Neuronal stem cell (in vitro differentiated cells): Measurements from ENCODE around the gene SIM2. TPM values are rescaled to one million over a fixed set of nuclear protein-coding genes. Genes with fewer than 3 reads are reported as not detected.

ENCODE experiments used
- DNase-seq: peaks from one replicate; pipeline ENCODE4 v3.0.0-alpha.2; 2013; ENCODE audit warnings: low spot score
- H2AFZ ChIP-seq: one replicate; pipeline ENCODE4 v1.6.1; 2013; ENCODE audit warnings: mild to moderate bottlenecking, low read length, inconsistent platforms
- H2AK5ac ChIP-seq: 2 replicates; pipeline ENCODE4 v1.6.1; 2013; ENCODE audit warnings: low read depth, mild to moderate bottlenecking, inconsistent platforms, low read length, moderate library complexity, mixed read lengths
- H2BK120ac ChIP-seq: 2 replicates; pipeline ENCODE4 v1.6.1; 2013; ENCODE audit warnings: low read depth, mild to moderate bottlenecking, inconsistent platforms, low read length, moderate library complexity, mixed read lengths
- H2BK12ac ChIP-seq: one replicate; pipeline ENCODE4 v1.6.1; 2013; ENCODE audit warnings: low read length, inconsistent platforms
- H2BK15ac ChIP-seq: 2 replicates; pipeline ENCODE4 v1.6.1; 2013; ENCODE audit warnings: mild to moderate bottlenecking, low read length, inconsistent platforms, mixed read lengths
- H2BK5ac ChIP-seq: one replicate; pipeline ENCODE4 v1.6.1; 2013; ENCODE audit warnings: inconsistent platforms, mild to moderate bottlenecking, low read length, moderate library complexity
- H3K14ac ChIP-seq: one replicate; pipeline ENCODE4 v1.6.1; 2013; ENCODE audit warnings: low read length, inconsistent platforms
- H3K18ac ChIP-seq: 2 replicates; pipeline ENCODE4 v1.6.1; 2013; ENCODE audit warnings: low read length, inconsistent platforms
- H3K23ac ChIP-seq: 2 replicates; pipeline ENCODE4 v1.6.1; 2013; ENCODE audit warnings: low read depth, mild to moderate bottlenecking, mixed read lengths, low read length, inconsistent platforms; ENCODE audit not compliant: poor library complexity
- H3K27ac ChIP-seq: replicated peaks from 3 replicates; pipeline ENCODE4 v1.5.1; 2013; ENCODE audit warnings: low read length, inconsistent platforms
- H3K27me3 ChIP-seq, 3 experiments: 2 replicates each; pipeline ENCODE4 v1.6.1; 2013; ENCODE audit warnings: low read length in 3 of 3, mild to moderate bottlenecking in 2 of 3, inconsistent platforms in 1 of 3, low read depth in 1 of 3, mixed read lengths in 1 of 3, moderate library complexity in 1 of 3; ENCODE audit not compliant: control insufficient read depth in 3 of 3, insufficient read depth in 3 of 3
- H3K36me3 ChIP-seq, 2 donors: replicated peaks in 1 of 2; 2 replicates each; pipeline ENCODE4 v1.6.1; 2013; ENCODE audit warnings: low read length in 2 of 2; ENCODE audit not compliant: control insufficient read depth in 2 of 2, insufficient read depth in 2 of 2
- H3K4ac ChIP-seq: 2 replicates; pipeline ENCODE4 v1.6.1; 2013; ENCODE audit warnings: inconsistent platforms, mild to moderate bottlenecking, low read length, moderate library complexity
- H3K4me1 ChIP-seq, 2 donors: 1 replicate in 1 of 2; 2 replicates in 1 of 2; pipeline ENCODE4 v1.6.1; 2013; ENCODE audit warnings: low read length in 2 of 2, low read depth in 1 of 2; ENCODE audit not compliant: control insufficient read depth in 2 of 2, insufficient read depth in 1 of 2
- H3K4me2 ChIP-seq: one replicate; pipeline ENCODE4 v1.6.1; 2013; ENCODE audit warnings: mild to moderate bottlenecking, low read length, inconsistent platforms; ENCODE audit not compliant: insufficient read depth, poor library complexity, severe bottlenecking
- H3K4me3 ChIP-seq, 2 donors: 2 replicates each; pipeline ENCODE4 v1.5.1; 2013; ENCODE audit warnings: low read length in 2 of 2, mild to moderate bottlenecking in 2 of 2, inconsistent platforms in 1 of 2, moderate library complexity in 1 of 2
- H3K79me1 ChIP-seq: one replicate; pipeline ENCODE4 v1.6.1; 2013; ENCODE audit warnings: low read depth, mild to moderate bottlenecking, inconsistent platforms, low read length, moderate library complexity
- H3K9ac ChIP-seq: one replicate; pipeline ENCODE4 v1.6.1; 2013; ENCODE audit warnings: mild to moderate bottlenecking, low read depth, low read length, inconsistent platforms; ENCODE audit not compliant: poor library complexity
- H3K9me3 ChIP-seq, 2 donors: replicated peaks in 1 of 2; 2 replicates each; pipeline versions ENCODE3 to v1.6.1; 2013; ENCODE audit warnings: low read length in 2 of 2, mild to moderate bottlenecking in 2 of 2, inconsistent platforms in 1 of 2, low read depth in 1 of 2, mixed read lengths in 1 of 2, moderate library complexity in 1 of 2; ENCODE audit not compliant: control insufficient read depth in 2 of 2, insufficient read depth in 1 of 2
- H4K8ac ChIP-seq: one replicate; pipeline ENCODE4 v1.6.1; 2013; ENCODE audit warnings: low read depth, mild to moderate bottlenecking, inconsistent platforms, low read length, moderate library complexity
- H4K91ac ChIP-seq: one replicate; pipeline ENCODE4 v1.6.1; 2013; ENCODE audit warnings: low read length, low read depth, mild to moderate bottlenecking, inconsistent platforms; ENCODE audit not compliant: poor library complexity
- WGBS, 2 donors: extraction: QIAGEN DNeasy Blood & Tissue Kit; methylation state at CpG; one replicate each; pipeline ENCODE4 v1.1.7; 2013; ENCODE audit warnings: missing lambda C conversion rate in 2 of 2, mixed read lengths in 1 of 2; ENCODE audit not compliant: insufficient read length in 2 of 2, insufficient replicate concordance in 1 of 2; ENCODE audit errors: extremely low coverage in 2 of 2; 5-methylcytosine and 5-hydroxymethylcytosine counted together
- polyA plus RNA-seq, 2 experiments: library from polyadenylated mRNA; stranded (reverse); fragments of 200-250 nt; gene quantifications; one replicate each; pipeline ENCODE4 v1.2.3, GENCODE V29; 2013

The SIM2 gene, protein sequence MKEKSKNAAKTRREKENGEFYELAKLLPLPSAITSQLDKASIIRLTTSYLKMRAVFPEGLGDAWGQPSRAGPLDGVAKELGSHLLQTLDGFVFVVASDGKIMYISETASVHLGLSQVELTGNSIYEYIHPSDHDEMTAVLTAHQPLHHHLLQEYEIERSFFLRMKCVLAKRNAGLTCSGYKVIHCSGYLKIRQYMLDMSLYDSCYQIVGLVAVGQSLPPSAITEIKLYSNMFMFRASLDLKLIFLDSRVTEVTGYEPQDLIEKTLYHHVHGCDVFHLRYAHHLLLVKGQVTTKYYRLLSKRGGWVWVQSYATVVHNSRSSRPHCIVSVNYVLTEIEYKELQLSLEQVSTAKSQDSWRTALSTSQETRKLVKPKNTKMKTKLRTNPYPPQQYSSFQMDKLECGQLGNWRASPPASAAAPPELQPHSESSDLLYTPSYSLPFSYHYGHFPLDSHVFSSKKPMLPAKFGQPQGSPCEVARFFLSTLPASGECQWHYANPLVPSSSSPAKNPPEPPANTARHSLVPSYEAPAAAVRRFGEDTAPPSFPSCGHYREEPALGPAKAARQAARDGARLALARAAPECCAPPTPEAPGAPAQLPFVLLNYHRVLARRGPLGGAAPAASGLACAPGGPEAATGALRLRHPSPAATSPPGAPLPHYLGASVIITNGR
- polyA plus RNA-seq (2013, experiment 1 of 2): 0.06 TPM
- polyA plus RNA-seq (2013, experiment 2 of 2): 0.08 TPM

DNA sequence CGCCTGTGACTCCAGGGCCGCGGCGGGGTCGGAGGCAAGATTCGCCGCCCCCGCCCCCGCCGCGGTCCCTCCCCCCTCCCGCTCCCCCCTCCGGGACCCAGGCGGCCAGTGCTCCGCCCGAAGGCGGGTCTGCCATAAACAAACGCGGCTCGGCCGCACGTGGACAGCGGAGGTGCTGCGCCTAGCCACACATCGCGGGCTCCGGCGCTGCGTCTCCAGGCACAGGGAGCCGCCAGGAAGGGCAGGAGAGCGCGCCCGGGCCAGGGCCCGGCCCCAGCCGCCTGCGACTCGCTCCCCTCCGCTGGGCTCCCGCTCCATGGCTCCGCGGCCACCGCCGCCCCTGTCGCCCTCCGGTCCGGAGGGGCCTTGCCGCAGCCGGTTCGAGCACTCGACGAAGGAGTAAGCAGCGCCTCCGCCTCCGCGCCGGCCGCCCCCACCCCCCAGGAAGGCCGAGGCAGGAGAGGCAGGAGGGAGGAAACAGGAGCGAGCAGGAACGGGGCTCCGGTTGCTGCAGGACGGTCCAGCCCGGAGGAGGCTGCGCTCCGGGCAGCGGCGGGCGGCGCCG is at the start of gene SIM2:
Gene SIM2, plus strand, starts transcription at position 135 of the 565 bp plus-strand sequence. CDS start 632 bp downstream, outside the sequence.
- H3K4me2 ChIP-seq: peak within 1 kb of the TSS; percentile 82
- peak within 1 kb of the TSS; percentile 96 for H2BK15ac ChIP-seq
- H3K14ac ChIP-seq: peak within 1 kb of the TSS; percentile 78
- H4K8ac ChIP-seq: peak within 1 kb of the TSS; percentile 43
- H3K36me3 ChIP-seq: no peaks in the 10 kb centered on the region
- peak within 1 kb of the TSS; percentile 24 to 75 for H3K4me3 ChIP-seq
- H2AFZ ChIP-seq: peak within 1 kb of the TSS; percentile 92
- peak within 1 kb of the TSS; percentile 91 for H2BK12ac ChIP-seq
- DNase-seq: peak; percentile 54
- peaks cover 3% of the 10 kb centered on the region in 2 donors for H3K9me3 ChIP-seq
- WGBS, 2 donors: no CpG with 5 or more reads among the region's 70 CpGs
- H4K91ac ChIP-seq: no peak within 1 kb of the TSS
- no peak within 1 kb of the TSS for H3K4ac ChIP-seq
- H2AK5ac ChIP-seq: peak within 1 kb of the TSS; percentile 75
- peaks cover 93 to 99% (median 98%) of the 10 kb centered on the region in 3 experiments for H3K27me3 ChIP-seq
- H3K27ac ChIP-seq: no peak within 1 kb of the TSS
- peak within 1 kb of the TSS; percentile 90 for H3K18ac ChIP-seq
- peaks cover 6 to 25% of the 10 kb centered on the region in 2 donors for H3K4me1 ChIP-seq
- H3K9ac ChIP-seq: peak within 1 kb of the TSS; percentile 79
- peak within 1 kb of the TSS; percentile 90 for H3K23ac ChIP-seq
- H3K79me1 ChIP-seq: peaks cover 2% of the 10 kb centered on the region
- H2BK5ac ChIP-seq: peak within 1 kb of the TSS; percentile 24
- H2BK120ac ChIP-seq: no peak within 1 kb of the TSS

DNA sequence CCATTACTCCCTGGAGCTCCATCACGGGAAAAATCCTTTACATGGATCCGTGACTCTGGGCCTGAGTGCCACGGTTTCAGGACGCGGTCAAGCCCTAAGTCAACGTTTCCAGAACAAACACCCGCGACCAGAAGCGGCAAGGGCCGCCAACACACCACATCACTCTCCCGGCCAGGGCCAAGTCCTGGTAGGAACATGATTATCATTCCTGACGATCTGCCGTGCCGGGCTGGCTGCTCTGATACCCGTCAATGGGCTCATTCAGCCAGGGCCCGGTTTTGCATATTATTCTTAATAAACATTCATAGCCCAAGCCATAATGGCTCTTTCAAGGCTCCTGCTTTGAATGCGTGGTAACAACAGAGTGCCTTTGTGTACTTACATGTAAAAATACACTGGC is 44.6 kb upstream of the SIM2 start:
- H3K9ac ChIP-seq: no peak overlapping the region
- peaks cover 0 to 1% of the 10 kb centered on the region in 2 donors for H3K4me1 ChIP-seq
- H3K27ac ChIP-seq: no peak overlapping the region
- H3K9me3 ChIP-seq: no peaks in the 10 kb centered on the region
- no peak overlapping the region for H2BK5ac ChIP-seq
- no peak overlapping the region for H4K91ac ChIP-seq
- peak overlapping the region; percentile 27 for H2AK5ac ChIP-seq
- H3K4me3 ChIP-seq: no peak overlapping the region
- no peak overlapping the region for H2BK120ac ChIP-seq
- no peak overlapping the region for H3K14ac ChIP-seq
- WGBS, 2 donors: no CpG with 5 or more reads among the region's 17 CpGs
- H3K18ac ChIP-seq: peak overlapping the region; percentile 48
- H3K36me3 ChIP-seq: no peaks in the 10 kb centered on the region
- H2AFZ ChIP-seq: no peak overlapping the region
- no peaks in the 10 kb centered on the region for H3K79me1 ChIP-seq
- peaks cover 0 to 5% (median 2%) of the 10 kb centered on the region in 3 experiments for H3K27me3 ChIP-seq
- no peak overlapping the region for H2BK15ac ChIP-seq
- no peak overlapping the region for H4K8ac ChIP-seq
- H2BK12ac ChIP-seq: no peak overlapping the region
- no peak overlapping the region for H3K4me2 ChIP-seq
- no peak overlapping the region for H3K23ac ChIP-seq
- DNase-seq: no peak
- no peak overlapping the region for H3K4ac ChIP-seq

DNA sequence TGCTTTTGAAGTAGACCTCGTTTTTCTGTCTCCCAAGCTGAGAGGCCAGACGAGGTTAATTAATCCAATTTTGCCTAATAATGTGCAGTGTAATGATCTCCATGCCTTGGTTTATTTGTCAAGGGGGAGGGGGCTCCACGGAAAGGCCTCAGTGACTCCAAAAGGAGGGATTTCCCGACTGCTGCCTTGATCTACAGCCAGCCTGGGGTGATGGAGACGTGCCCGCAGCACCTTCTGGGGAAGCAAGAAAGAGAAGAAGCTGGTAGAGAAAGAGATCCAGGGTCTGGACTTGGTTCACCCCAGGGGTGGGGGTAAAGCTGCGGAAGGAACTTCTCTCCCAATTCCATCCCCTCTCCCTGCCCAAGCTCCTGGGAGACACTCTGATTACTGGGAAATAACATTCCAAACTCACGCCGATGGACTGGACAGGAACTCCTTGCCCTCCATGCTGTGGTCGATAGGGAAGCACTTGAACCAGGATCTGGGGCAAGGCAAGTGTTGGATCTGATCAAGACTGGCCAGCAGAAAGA is 44.1 kb upstream of the SIM2 start:
- no peaks in the 10 kb centered on the region for H3K36me3 ChIP-seq
- no peak overlapping the region for H2BK5ac ChIP-seq
- no peak overlapping the region for H3K18ac ChIP-seq
- no peaks in the 10 kb centered on the region for H3K9me3 ChIP-seq
- no peak overlapping the region for H2AFZ ChIP-seq
- no peak overlapping the region for H4K91ac ChIP-seq
- no peak overlapping the region for H2BK12ac ChIP-seq
- no peak overlapping the region for H3K23ac ChIP-seq
- H3K4me3 ChIP-seq: no peak overlapping the region
- H3K79me1 ChIP-seq: no peaks in the 10 kb centered on the region
- no peak for DNase-seq
- no CpG with 5 or more reads among the region's 10 CpGs for WGBS, 2 donors
- no peak overlapping the region for H3K27ac ChIP-seq
- H3K27me3 ChIP-seq: peaks cover 0 to 5% (median 2%) of the 10 kb centered on the region in 3 experiments
- peaks cover 0 to 1% of the 10 kb centered on the region in 2 donors for H3K4me1 ChIP-seq
- no peak overlapping the region for H2AK5ac ChIP-seq
- no peak overlapping the region for H3K14ac ChIP-seq
- no peak overlapping the region for H3K4me2 ChIP-seq
- no peak overlapping the region for H2BK15ac ChIP-seq
- H4K8ac ChIP-seq: no peak overlapping the region
- H2BK120ac ChIP-seq: no peak overlapping the region
- no peak overlapping the region for H3K9ac ChIP-seq
- no peak overlapping the region for H3K4ac ChIP-seq
